ENCODE measurements around the gene ESPNL.

The ESPNL gene

GRCh38 chr2:238079874-238080327 lies 20.2 kb upstream of the ESPNL start:
- no peaks in the 10 kb centered on the region for H3K27me3 ChIP-seq (ENCODE audit: control insufficient read depth in 1 of 2, insufficient read depth in 2 of 2, low read length in 2 of 2)
- H3K4me1 ChIP-seq (ENCODE audit: control insufficient read depth in 1 of 2, insufficient read depth in 2 of 2, low read length in 2 of 2): no peaks in the 10 kb centered on the region
- no peak overlapping the region for H3K9ac ChIP-seq (ENCODE audit: low read depth in 1 of 2, low read length in 2 of 2)
- peaks cover 27 to 44% of the 10 kb centered on the region in 2 donors for H3K36me3 ChIP-seq (ENCODE audit: control insufficient read depth in 1 of 2, insufficient read depth in 2 of 2, low read length in 2 of 2)
- no peak overlapping the region for H3K4me3 ChIP-seq (ENCODE audit: low read depth in 1 of 2, low read length in 2 of 2)
- H3K27ac ChIP-seq (ENCODE audit: low read depth, low read length): no peak overlapping the region
- H3K9me3 ChIP-seq (ENCODE audit: control insufficient read depth in 1 of 2, low read length in 2 of 2): no peaks in the 10 kb centered on the region

GRCh38 chr2:238080518-238080917 lies 19.6 kb upstream of the ESPNL start:
- Histone ChIP-seq H3K27ac (ENCODE audit: low read depth, low read length) (no peak overlapping the region), H3K9me3 (ENCODE audit: control insufficient read depth in 1 of 2, low read length in 2 of 2) (no peaks in the 10 kb centered on the region), H3K4me3 (ENCODE audit: low read depth in 1 of 2, low read length in 2 of 2) (no peak overlapping the region), H3K36me3 (ENCODE audit: control insufficient read depth in 1 of 2, insufficient read depth in 2 of 2, low read length in 2 of 2) (peaks cover 27 to 48% of the 10 kb centered on the region in 2 donors), H3K4me1 (ENCODE audit: control insufficient read depth in 1 of 2, insufficient read depth in 2 of 2, low read length in 2 of 2) (no peaks in the 10 kb centered on the region), H3K9ac (ENCODE audit: low read depth in 1 of 2, low read length in 2 of 2) (no peak overlapping the region), H3K27me3 (ENCODE audit: control insufficient read depth in 1 of 2, insufficient read depth in 2 of 2, low read length in 2 of 2) (no peaks in the 10 kb centered on the region)

GRCh38 chr2:238081150-238081549 lies 19.0 kb upstream of the ESPNL start:
- Histone ChIP-seq H3K36me3 (ENCODE audit: control insufficient read depth in 1 of 2, insufficient read depth in 2 of 2, low read length in 2 of 2) (peaks cover 27 to 48% of the 10 kb centered on the region in 2 donors), H3K9me3 (ENCODE audit: control insufficient read depth in 1 of 2, low read length in 2 of 2) (no peaks in the 10 kb centered on the region), H3K4me1 (ENCODE audit: control insufficient read depth in 1 of 2, insufficient read depth in 2 of 2, low read length in 2 of 2) (no peaks in the 10 kb centered on the region), H3K4me3 (ENCODE audit: low read depth in 1 of 2, low read length in 2 of 2) (no peak overlapping the region), H3K9ac (ENCODE audit: low read depth in 1 of 2, low read length in 2 of 2) (no peak overlapping the region), H3K27me3 (ENCODE audit: control insufficient read depth in 1 of 2, insufficient read depth in 2 of 2, low read length in 2 of 2) (no peaks in the 10 kb centered on the region), H3K27ac (ENCODE audit: low read depth, low read length) (no peak overlapping the region)

GRCh38 chr2:238081561-238081960 lies 18.6 kb upstream of the ESPNL start:
- H3K36me3 ChIP-seq (ENCODE audit: control insufficient read depth in 1 of 2, insufficient read depth in 2 of 2, low read length in 2 of 2): peaks cover 27 to 48% of the 10 kb centered on the region in 2 donors
- H3K27ac ChIP-seq (ENCODE audit: low read depth, low read length): no peak overlapping the region
- H3K9ac ChIP-seq (ENCODE audit: low read depth in 1 of 2, low read length in 2 of 2): no peak overlapping the region

GRCh38 chr2:238082151-238082550 lies 18.0 kb upstream of the ESPNL start:
- peaks cover 27 to 47% of the 10 kb centered on the region in 2 donors for H3K36me3 ChIP-seq (ENCODE audit: control insufficient read depth in 1 of 2, insufficient read depth in 2 of 2, low read length in 2 of 2)

More at GRCh38 chr2:238081561-238081960, 18.6 kb upstream of the ESPNL start:
- H3K4me3 ChIP-seq (ENCODE audit: low read depth in 1 of 2, low read length in 2 of 2): no peak overlapping the region
- H3K4me1 ChIP-seq (ENCODE audit: control insufficient read depth in 1 of 2, insufficient read depth in 2 of 2, low read length in 2 of 2): no peaks in the 10 kb centered on the region
- no peaks in the 10 kb centered on the region for H3K9me3 ChIP-seq (ENCODE audit: control insufficient read depth in 1 of 2, low read length in 2 of 2)
- H3K27me3 ChIP-seq (ENCODE audit: control insufficient read depth in 1 of 2, insufficient read depth in 2 of 2, low read length in 2 of 2): no peaks in the 10 kb centered on the region

GRCh38 chr2:238082827-238083226 lies 17.3 kb upstream of the ESPNL start:
- no peak overlapping the region for H3K27ac ChIP-seq (ENCODE audit: low read depth, low read length)
- no peaks in the 10 kb centered on the region for H3K27me3 ChIP-seq (ENCODE audit: control insufficient read depth in 1 of 2, insufficient read depth in 2 of 2, low read length in 2 of 2)
- H3K36me3 ChIP-seq (ENCODE audit: control insufficient read depth in 1 of 2, insufficient read depth in 2 of 2, low read length in 2 of 2): peaks cover 27 to 41% of the 10 kb centered on the region in 2 donors
- no peak overlapping the region for H3K4me3 ChIP-seq (ENCODE audit: low read depth in 1 of 2, low read length in 2 of 2)
- H3K9ac ChIP-seq (ENCODE audit: low read depth in 1 of 2, low read length in 2 of 2): no peak overlapping the region
- no peaks in the 10 kb centered on the region for H3K9me3 ChIP-seq (ENCODE audit: control insufficient read depth in 1 of 2, low read length in 2 of 2)
- H3K4me1 ChIP-seq (ENCODE audit: control insufficient read depth in 1 of 2, insufficient read depth in 2 of 2, low read length in 2 of 2): no peaks in the 10 kb centered on the region

More at GRCh38 chr2:238082151-238082550, 18.0 kb upstream of the ESPNL start:
- H3K9ac ChIP-seq (ENCODE audit: low read depth in 1 of 2, low read length in 2 of 2): no peak overlapping the region
- no peak overlapping the region for H3K27ac ChIP-seq (ENCODE audit: low read depth, low read length)
- H3K27me3 ChIP-seq (ENCODE audit: control insufficient read depth in 1 of 2, insufficient read depth in 2 of 2, low read length in 2 of 2): no peaks in the 10 kb centered on the region
- no peaks in the 10 kb centered on the region for H3K4me1 ChIP-seq (ENCODE audit: control insufficient read depth in 1 of 2, insufficient read depth in 2 of 2, low read length in 2 of 2)
- no peak overlapping the region for H3K4me3 ChIP-seq (ENCODE audit: low read depth in 1 of 2, low read length in 2 of 2)
- H3K9me3 ChIP-seq (ENCODE audit: control insufficient read depth in 1 of 2, low read length in 2 of 2): no peaks in the 10 kb centered on the region

GRCh38 chr2:238083919-238084318 lies 16.2 kb upstream of the ESPNL start:
- Histone ChIP-seq H3K9me3 (ENCODE audit: control insufficient read depth in 1 of 2, low read length in 2 of 2) (no peaks in the 10 kb centered on the region), H3K4me1 (ENCODE audit: control insufficient read depth in 1 of 2, insufficient read depth in 2 of 2, low read length in 2 of 2) (no peaks in the 10 kb centered on the region), H3K27ac (ENCODE audit: low read depth, low read length) (no peak overlapping the region), H3K4me3 (ENCODE audit: low read depth in 1 of 2, low read length in 2 of 2) (no peak overlapping the region), H3K9ac (ENCODE audit: low read depth in 1 of 2, low read length in 2 of 2) (no peak overlapping the region), H3K36me3 (ENCODE audit: control insufficient read depth in 1 of 2, insufficient read depth in 2 of 2, low read length in 2 of 2) (peaks cover 27 to 41% of the 10 kb centered on the region in 2 donors), H3K27me3 (ENCODE audit: control insufficient read depth in 1 of 2, insufficient read depth in 2 of 2, low read length in 2 of 2) (no peaks in the 10 kb centered on the region)

GRCh38 chr2:238084761-238085160 lies 15.4 kb upstream of the ESPNL start:
- no peak overlapping the region for H3K27ac ChIP-seq (ENCODE audit: low read depth, low read length)
- H3K36me3 ChIP-seq (ENCODE audit: control insufficient read depth in 1 of 2, insufficient read depth in 2 of 2, low read length in 2 of 2): peaks cover 27 to 41% of the 10 kb centered on the region in 2 donors
- H3K27me3 ChIP-seq (ENCODE audit: control insufficient read depth in 1 of 2, insufficient read depth in 2 of 2, low read length in 2 of 2): no peaks in the 10 kb centered on the region
- no peaks in the 10 kb centered on the region for H3K4me1 ChIP-seq (ENCODE audit: control insufficient read depth in 1 of 2, insufficient read depth in 2 of 2, low read length in 2 of 2)
- H3K4me3 ChIP-seq (ENCODE audit: low read depth in 1 of 2, low read length in 2 of 2): no peak overlapping the region
- no peak overlapping the region for H3K9ac ChIP-seq (ENCODE audit: low read depth in 1 of 2, low read length in 2 of 2)
- H3K9me3 ChIP-seq (ENCODE audit: control insufficient read depth in 1 of 2, low read length in 2 of 2): no peaks in the 10 kb centered on the region

- Histone ChIP-seq H3K36me3 (ENCODE audit: control insufficient read depth in 1 of 2, insufficient read depth in 2 of 2, low read length in 2 of 2) (peaks cover 23 to 38% of the 10 kb centered on the region in 2 donors), H3K4me1 (ENCODE audit: control insufficient read depth in 1 of 2, insufficient read depth in 2 of 2, low read length in 2 of 2) (no peaks in the 10 kb centered on the region), H3K9ac (ENCODE audit: low read depth in 1 of 2, low read length in 2 of 2) (no peak overlapping the region), H3K27me3 (ENCODE audit: control insufficient read depth in 1 of 2, insufficient read depth in 2 of 2, low read length in 2 of 2) (no peaks in the 10 kb centered on the region), H3K9me3 (ENCODE audit: control insufficient read depth in 1 of 2, low read length in 2 of 2) (no peaks in the 10 kb centered on the region), H3K27ac (ENCODE audit: low read depth, low read length) (no peak overlapping the region), H3K4me3 (ENCODE audit: low read depth in 1 of 2, low read length in 2 of 2) (no peak overlapping the region)
Observed at GRCh38 chr2:238085899-238086298, 14.2 kb upstream of the ESPNL start.

- peaks cover 15 to 30% of the 10 kb centered on the region in 2 donors for H3K36me3 ChIP-seq (ENCODE audit: control insufficient read depth in 1 of 2, insufficient read depth in 2 of 2, low read length in 2 of 2)
- no peaks in the 10 kb centered on the region for H3K27me3 ChIP-seq (ENCODE audit: control insufficient read depth in 1 of 2, insufficient read depth in 2 of 2, low read length in 2 of 2)
- no peak overlapping the region for H3K27ac ChIP-seq (ENCODE audit: low read depth, low read length)
- no peak overlapping the region for H3K4me3 ChIP-seq (ENCODE audit: low read depth in 1 of 2, low read length in 2 of 2)
- H3K4me1 ChIP-seq (ENCODE audit: control insufficient read depth in 1 of 2, insufficient read depth in 2 of 2, low read length in 2 of 2): no peaks in the 10 kb centered on the region
- H3K9ac ChIP-seq (ENCODE audit: low read depth in 1 of 2, low read length in 2 of 2): no peak overlapping the region
- no peaks in the 10 kb centered on the region for H3K9me3 ChIP-seq (ENCODE audit: control insufficient read depth in 1 of 2, low read length in 2 of 2)
Observed at GRCh38 chr2:238087211-238087610, 12.9 kb upstream of the ESPNL start.

- Histone ChIP-seq H3K4me3 (ENCODE audit: low read depth in 1 of 2, low read length in 2 of 2) (no peak overlapping the region), H3K9ac (ENCODE audit: low read depth in 1 of 2, low read length in 2 of 2) (no peak overlapping the region), H3K9me3 (ENCODE audit: control insufficient read depth in 1 of 2, low read length in 2 of 2) (no peaks in the 10 kb centered on the region), H3K36me3 (ENCODE audit: control insufficient read depth in 1 of 2, insufficient read depth in 2 of 2, low read length in 2 of 2) (peaks cover 0 to 7% of the 10 kb centered on the region in 2 donors), H3K4me1 (ENCODE audit: control insufficient read depth in 1 of 2, insufficient read depth in 2 of 2, low read length in 2 of 2) (no peaks in the 10 kb centered on the region), H3K27me3 (ENCODE audit: control insufficient read depth in 1 of 2, insufficient read depth in 2 of 2, low read length in 2 of 2) (no peaks in the 10 kb centered on the region), H3K27ac (ENCODE audit: low read depth, low read length) (no peak overlapping the region)
Observed at GRCh38 chr2:238090887-238091286, 9.3 kb upstream of the ESPNL start.
